Measurements from ENCODE around the gene KIF1C. TPM values are rescaled to one million over a fixed set of nuclear protein-coding genes. Genes with fewer than 3 reads are reported as not detected.
A peak's percentile ranks its signal among the peaks of the same experiment; 100 is the strongest.

Gene KIF1C
- total and polyA plus RNA-seq, 4 donors: 10.4 to 62.2 (median 36.8) TPM

- Histone ChIP-seq H3K9ac (ENCODE audit: low read depth in 1 of 2, low read length in 2 of 2) (peak overlapping the region; percentile 70 to 73), H3K27ac (ENCODE audit: low read depth in 1 of 2, low read length in 2 of 2) (peak overlapping the region; percentile 83 to 88), H3K27me3 (ENCODE audit: control insufficient read depth in 4 of 4, insufficient read depth in 4 of 4, low read length in 3 of 4) (no peaks in the 10 kb centered on the region), H3K4me1 (ENCODE audit: control insufficient read depth in 4 of 4, insufficient read depth in 4 of 4, low read length in 3 of 4) (peaks cover 5 to 34% (median 26%) of the 10 kb centered on the region in 4 donors), H3K4me3 (ENCODE audit: low read depth in 1 of 3, low read length in 3 of 3) (peak overlapping the region; percentile 77 to 88 (median 86)), H3K9me3 (ENCODE audit: control insufficient read depth in 4 of 4, low read length in 3 of 4) (no peaks in the 10 kb centered on the region), H3K36me3 (ENCODE audit: control insufficient read depth in 4 of 4, insufficient read depth in 3 of 4, low read depth in 1 of 4, low read length in 3 of 4) (peaks cover 7 to 18% (median 12%) of the 10 kb centered on the region in 4 donors)
- no peak for DNase-seq (ENCODE audit: low spot score)
- TF ChIP-seq FOXA1 (IDR thresholded peaks at IDR 0.05): no peak
- TF ChIP-seq ZBTB33 (IDR thresholded peaks at IDR 0.05): no peak
- TF ChIP-seq SP1 (IDR thresholded peaks at IDR 0.05): no peak
- TF ChIP-seq NR2F2 (IDR thresholded peaks at IDR 0.05): no peak
- TF ChIP-seq GABPA (IDR thresholded peaks at IDR 0.05 in 1 of 2, conservative IDR thresholded peaks at IDR 0.05 in 1 of 2): no peak
- no peak for TF ChIP-seq FOXA2 (IDR thresholded peaks at IDR 0.05)
- no peak for TF ChIP-seq REST (IDR thresholded peaks at IDR 0.05)
- 1% methylated on average over 55 of the region's 55 CpGs for WGBS
Observed at GRCh38 chr17:4998027-4998731, 429 bp downstream of the KIF1C start.

- no peak for DNase-seq (ENCODE audit: low spot score)
- no peaks in the 10 kb centered on the region for H3K27me3 ChIP-seq (ENCODE audit: control insufficient read depth in 4 of 4, insufficient read depth in 4 of 4, low read length in 3 of 4)
- H3K36me3 ChIP-seq (ENCODE audit: control insufficient read depth in 4 of 4, insufficient read depth in 3 of 4, low read depth in 1 of 4, low read length in 3 of 4): peaks cover 14 to 25% (median 19%) of the 10 kb centered on the region in 4 donors
- peak overlapping the region; percentile 77 to 88 (median 86) for H3K4me3 ChIP-seq (ENCODE audit: low read depth in 1 of 3, low read length in 3 of 3)
- H3K9ac ChIP-seq (ENCODE audit: low read depth in 1 of 2, low read length in 2 of 2): peak overlapping the region; percentile 70 to 73
- 9% methylated on average over 14 of the region's 14 CpGs for WGBS
- peak overlapping the region; percentile 83 to 88 for H3K27ac ChIP-seq (ENCODE audit: low read depth in 1 of 2, low read length in 2 of 2)
- no peaks in the 10 kb centered on the region for H3K9me3 ChIP-seq (ENCODE audit: control insufficient read depth in 4 of 4, low read length in 3 of 4)
- H3K4me1 ChIP-seq (ENCODE audit: control insufficient read depth in 4 of 4, insufficient read depth in 4 of 4, low read length in 3 of 4): peaks cover 5 to 34% (median 26%) of the 10 kb centered on the region in 4 donors
- TF ChIP-seq JUND (IDR thresholded peaks at IDR 0.05) (no peak), HNF4A (conservative IDR thresholded peaks at IDR 0.05) (peak; percentile 91 to 94), TAF1 (conservative IDR thresholded peaks at IDR 0.05) (no peak), REST (IDR thresholded peaks at IDR 0.05) (peak; percentile 40), YY1 (IDR thresholded peaks at IDR 0.05) (peak; percentile 66), RXRA (IDR thresholded peaks at IDR 0.05) (peak; percentile 64 to 76), SP1 (IDR thresholded peaks at IDR 0.05) (peak; percentile 72), RAD21 (IDR thresholded peaks at IDR 0.05) (peak in 1 of 2 donors; percentile 41), HNF4G (IDR thresholded peaks at IDR 0.05) (peak; percentile 71), GABPA (IDR thresholded peaks at IDR 0.05 in 1 of 2, conservative IDR thresholded peaks at IDR 0.05 in 1 of 2) (peak in 1 of 2 donors; percentile 31), CTCF (IDR thresholded peaks at IDR 0.05; ENCODE audit: low read depth, low read length, missing input control) (no peak)
Observed at GRCh38 chr17:4998732-4999429, 1.1 kb downstream of the KIF1C start.
